Activated CD4-positive, alpha-beta T cell treated with anti-CD3 and anti-CD28 coated beads for 36 hours (primary cell): ENCODE data around the gene SMAD9. TPM values are rescaled to one million over a fixed set of nuclear protein-coding genes. Genes with fewer than 3 reads are reported as not detected.

Source experiments
- ATAC-seq: fragments of 200-7000 bp; cut with Tn5 transposase; one replicate; pipeline ENCODE4 v1.10.0; 2021; ENCODE audit warnings: mild to moderate bottlenecking, moderate library complexity
- CTCF ChIA-PET: fragments of 350-600 bp; sonication (Branson Sonifier 250); formaldehyde crosslinking; loops from one replicate; lab custom pipeline; 2021; ENCODE audit warnings: antibody characterized with exemption; lab: Charles Lee
- POLR2A ChIA-PET: fragments of 350-600 bp; sonication (Branson Sonifier 250); formaldehyde crosslinking; loops from one replicate; lab custom pipeline; 2021; ENCODE audit warnings: antibody characterized with exemption, inconsistent platforms; lab: Charles Lee
- DNase-seq: peaks from one replicate; pipeline ENCODE4 v3.0.0-alpha.2; 2020
- H3K27ac Mint-ChIP-seq: one replicate; pipeline ENCODE4 v1.8.0; 2021; ENCODE audit warnings: mixed read lengths
- H3K27me3 Mint-ChIP-seq: one replicate; pipeline ENCODE4 v1.8.0; 2021; ENCODE audit warnings: mixed read lengths
- H3K36me3 Mint-ChIP-seq: one replicate; pipeline ENCODE4 v1.8.0; 2021; ENCODE audit warnings: low read depth, mixed read lengths
- H3K4me1 Mint-ChIP-seq: one replicate; pipeline ENCODE4 v1.8.0; 2021; ENCODE audit warnings: mixed read lengths
- H3K4me3 Mint-ChIP-seq: one replicate; pipeline ENCODE4 v1.8.0; 2021; ENCODE audit warnings: mild to moderate bottlenecking, moderate library complexity, mixed read lengths
- H3K9me3 Mint-ChIP-seq: one replicate; pipeline ENCODE4 v1.8.0; 2021; ENCODE audit warnings: low read depth, mixed read lengths
- intact Hi-C, 2 experiments: fragments of 100-400 bp; cut with DNase I in 1 of 2; cut with micrococcal nuclease in 1 of 2; formaldehyde crosslinking; loops; one replicate each; pipeline versions ENCODE4 v1.14.2 to v1.15.1; 2022 to 2024; cut with DNase I, micrococcal nuclease
- total RNA-seq, 2 experiments: library from RNA; stranded (reverse); gene quantifications; one replicate each; pipeline ENCODE4 v1.2.3, GENCODE V29; 2021

SMAD9 gene
- total RNA-seq, 2 experiments from 2014 or later: 0.14 to 0.18 TPM

DNA sequence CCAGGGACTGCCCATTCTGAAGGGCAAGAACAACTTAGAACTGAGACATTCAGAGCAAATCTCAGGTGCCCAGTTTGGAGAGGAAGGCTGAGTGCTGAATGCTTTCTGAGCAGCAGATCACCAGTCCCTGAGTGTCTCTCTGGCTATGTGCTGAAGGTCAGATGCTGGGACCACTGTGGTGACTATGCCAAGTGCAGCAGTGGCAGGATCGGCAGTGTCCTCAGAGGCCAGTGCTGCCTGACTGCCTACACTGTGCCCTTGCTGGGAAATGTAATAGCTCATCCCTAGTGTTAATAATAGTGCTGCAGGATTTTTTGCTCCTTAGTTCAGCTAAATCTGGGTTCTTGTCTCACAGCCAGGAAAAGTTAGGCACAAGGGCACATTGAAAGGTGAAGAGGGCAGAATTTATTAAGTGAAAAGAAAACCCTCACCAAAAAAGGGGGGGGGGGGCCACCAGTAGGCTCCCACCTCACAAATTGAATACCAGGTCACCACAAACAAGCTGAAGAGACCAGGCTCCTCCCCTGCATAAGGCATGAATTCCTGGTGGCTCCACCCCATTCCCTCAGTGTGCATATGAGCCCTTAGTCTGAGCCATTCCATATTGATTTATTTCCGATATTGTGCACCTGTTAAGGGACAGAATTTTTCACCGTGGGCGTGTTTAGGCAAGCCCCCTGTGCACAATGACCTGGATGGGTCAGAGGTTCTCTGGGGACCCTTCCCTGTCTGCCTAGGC, 82.5 kb downstream of the SMAD9 start:
- CTCF ChIA-PET: interaction anchor here (0.5 kb wide), 1 partner anchor 287 kb away, joined by 3 read pairs; no protein-coding TSS in a partner anchor
- DNase-seq (no peak), ATAC-seq (no peak)
- no peaks in the 10 kb centered on the region for H3K27me3 Mint-ChIP-seq
- POLR2A ChIA-PET: interaction anchor here (0.6 kb wide), 1 partner anchor 138 kb away, joined by 3 read pairs; no protein-coding TSS in a partner anchor
- H3K27ac Mint-ChIP-seq: no peak overlapping the region
- H3K36me3 Mint-ChIP-seq: peaks cover 2% of the 10 kb centered on the region
- no peaks in the 10 kb centered on the region for H3K9me3 Mint-ChIP-seq
- H3K4me3 Mint-ChIP-seq: no peak overlapping the region
- H3K4me1 Mint-ChIP-seq: peaks cover 5% of the 10 kb centered on the region
- intact Hi-C loops: no loop called here

GRCh38 chr13:36834299-36834698, 85.7 kb downstream of the SMAD9 start:
- Mint-ChIP-seq H3K4me3 (no peak overlapping the region), H3K27ac (no peak overlapping the region), H3K9me3 (no peaks in the 10 kb centered on the region), H3K4me1 (peaks cover 5% of the 10 kb centered on the region), H3K36me3 (peaks cover 6% of the 10 kb centered on the region), H3K27me3 (no peaks in the 10 kb centered on the region)
- intact Hi-C loops: loop anchor here in 1 of 2 experiments (2.0 kb wide), 1 partner anchor 13 kb away; no protein-coding TSS in a partner anchor
- ChIA-PET POLR2A (interaction anchor here (0.5 kb wide), 1 partner anchor 9 kb away, joined by 5 read pairs; no protein-coding TSS in a partner anchor), CTCF (no interaction called here)
- ATAC-seq (peak; percentile 98), DNase-seq (no peak)

DNA sequence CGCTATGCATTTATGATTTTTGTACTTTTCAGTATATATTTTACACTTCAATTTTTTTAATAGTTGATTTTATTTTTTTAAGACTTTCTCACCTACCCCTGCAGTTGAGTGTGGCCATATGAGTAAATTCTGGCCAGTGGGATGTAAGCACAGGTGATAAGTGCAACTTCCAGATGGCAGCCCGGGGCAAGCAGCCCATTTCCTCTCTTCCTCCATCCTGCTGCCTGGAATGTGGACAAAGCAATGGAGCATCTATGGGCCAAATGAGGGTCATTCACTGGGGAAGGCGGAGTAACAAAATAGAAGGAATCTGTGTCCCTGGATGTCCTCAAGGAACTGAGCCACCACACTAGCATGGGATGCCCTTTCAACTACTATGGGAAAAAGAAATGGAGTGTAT, 88.7 kb downstream of the SMAD9 start:
- ATAC-seq (no peak), DNase-seq (no peak)
- CTCF ChIA-PET: no interaction called here
- H3K4me3 Mint-ChIP-seq: no peak overlapping the region
- peaks cover 21% of the 10 kb centered on the region for H3K36me3 Mint-ChIP-seq
- H3K27me3 Mint-ChIP-seq: no peaks in the 10 kb centered on the region
- H3K4me1 Mint-ChIP-seq: peaks cover 5% of the 10 kb centered on the region
- intact Hi-C loops: no loop called here
- no peaks in the 10 kb centered on the region for H3K9me3 Mint-ChIP-seq
- H3K27ac Mint-ChIP-seq: no peak overlapping the region
- POLR2A ChIA-PET: no interaction called here

GRCh38 chr13:36829753-36830152, 90.3 kb downstream of the SMAD9 start:
- peak overlapping the region; percentile 13 for H3K27ac Mint-ChIP-seq
- no peak overlapping the region for H3K4me3 Mint-ChIP-seq
- DNase-seq (no peak), ATAC-seq (no peak)
- POLR2A ChIA-PET: interaction anchor here (0.9 kb wide), 1 partner anchor 154 kb away, joined by 3 read pairs; no protein-coding TSS in a partner anchor
- CTCF ChIA-PET: interaction anchor here (0.7 kb wide), 1 partner anchor 18 kb away, joined by 3 read pairs; no protein-coding TSS in a partner anchor
- H3K4me1 Mint-ChIP-seq: peaks cover 4% of the 10 kb centered on the region
- no peaks in the 10 kb centered on the region for H3K9me3 Mint-ChIP-seq
- H3K27me3 Mint-ChIP-seq: no peaks in the 10 kb centered on the region
- peaks cover 25% of the 10 kb centered on the region for H3K36me3 Mint-ChIP-seq
- intact Hi-C loops: no loop called here

GRCh38 chr13:36822785-36823184, 97.3 kb downstream of the SMAD9 start:
- Mint-ChIP-seq H3K27me3 (no peaks in the 10 kb centered on the region), H3K9me3 (no peaks in the 10 kb centered on the region), H3K4me1 (peaks cover 49% of the 10 kb centered on the region), H3K27ac (no peak overlapping the region), H3K4me3 (no peak overlapping the region), H3K36me3 (peaks cover 23% of the 10 kb centered on the region)
- ChIA-PET POLR2A (no interaction called here), CTCF (no interaction called here)
- DNase-seq: no peak
- intact Hi-C loops: loop anchor here in 1 of 2 experiments (5.0 kb wide), 1 partner anchor 475 kb away; the partner anchor contains the start of gene SPART
- no peak for ATAC-seq

- Mint-ChIP-seq H3K4me3 (peak overlapping the region; percentile 85), H3K27me3 (peaks cover 3% of the 10 kb centered on the region), H3K4me1 (peaks cover 52% of the 10 kb centered on the region), H3K36me3 (peaks cover 18% of the 10 kb centered on the region), H3K27ac (peak overlapping the region; percentile 90), H3K9me3 (no peaks in the 10 kb centered on the region)
- ChIA-PET CTCF (no interaction called here), POLR2A (no interaction called here)
- intact Hi-C loops: loop anchor here (2.0 to 5.0 kb wide), 3 partner anchors 15 to 473 kb away; partner anchors contain the start of genes ALG5 (in 1 of the 2) and SPART (in 1 of the 2)
- ATAC-seq: peak; percentile 53
- DNase-seq: no peak
Measured at GRCh38 chr13:36820222-36820621, 99.8 kb downstream of the SMAD9 start.

DNA sequence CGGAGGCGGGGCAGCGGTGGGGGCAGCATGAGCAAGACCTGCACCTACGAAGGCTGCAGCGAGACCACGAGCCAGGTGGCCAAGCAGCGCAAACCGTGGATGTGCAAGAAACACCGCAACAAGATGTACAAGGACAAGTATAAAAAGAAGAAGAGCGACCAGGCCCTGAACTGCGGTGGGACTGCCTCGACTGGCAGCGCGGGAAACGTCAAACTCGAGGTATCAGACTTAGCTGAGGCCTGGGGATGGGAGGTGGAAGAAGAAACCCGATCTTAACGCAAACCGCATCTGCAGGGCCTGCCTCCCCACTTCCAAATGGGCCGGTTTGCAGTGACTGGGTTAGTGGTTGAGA, 100.3 kb downstream of the SMAD9 start:
- DNase-seq (peak; percentile 62), ATAC-seq (peak; percentile 24)
- intact Hi-C loops: loop anchor here (1.0 to 5.0 kb wide), 11 partner anchors 15 to 1528 kb away; partner anchors contain the start of genes SPART (in 2 of the 2), ALG5 (in 1 of the 2), CCDC169 (in 1 of the 2) and CCNA1 (in 1 of the 2)
- ChIA-PET CTCF (interaction anchor here (0.7 kb wide), 1 partner anchor 245 kb away, joined by 3 read pairs; no protein-coding TSS in a partner anchor), POLR2A (no interaction called here)
- H3K4me1 Mint-ChIP-seq: peaks cover 50% of the 10 kb centered on the region
- H3K36me3 Mint-ChIP-seq: peaks cover 15% of the 10 kb centered on the region
- peaks cover 3% of the 10 kb centered on the region for H3K27me3 Mint-ChIP-seq
- H3K4me3 Mint-ChIP-seq: peak overlapping the region; percentile 85
- peak overlapping the region; percentile 90 for H3K27ac Mint-ChIP-seq
- no peaks in the 10 kb centered on the region for H3K9me3 Mint-ChIP-seq

DNA sequence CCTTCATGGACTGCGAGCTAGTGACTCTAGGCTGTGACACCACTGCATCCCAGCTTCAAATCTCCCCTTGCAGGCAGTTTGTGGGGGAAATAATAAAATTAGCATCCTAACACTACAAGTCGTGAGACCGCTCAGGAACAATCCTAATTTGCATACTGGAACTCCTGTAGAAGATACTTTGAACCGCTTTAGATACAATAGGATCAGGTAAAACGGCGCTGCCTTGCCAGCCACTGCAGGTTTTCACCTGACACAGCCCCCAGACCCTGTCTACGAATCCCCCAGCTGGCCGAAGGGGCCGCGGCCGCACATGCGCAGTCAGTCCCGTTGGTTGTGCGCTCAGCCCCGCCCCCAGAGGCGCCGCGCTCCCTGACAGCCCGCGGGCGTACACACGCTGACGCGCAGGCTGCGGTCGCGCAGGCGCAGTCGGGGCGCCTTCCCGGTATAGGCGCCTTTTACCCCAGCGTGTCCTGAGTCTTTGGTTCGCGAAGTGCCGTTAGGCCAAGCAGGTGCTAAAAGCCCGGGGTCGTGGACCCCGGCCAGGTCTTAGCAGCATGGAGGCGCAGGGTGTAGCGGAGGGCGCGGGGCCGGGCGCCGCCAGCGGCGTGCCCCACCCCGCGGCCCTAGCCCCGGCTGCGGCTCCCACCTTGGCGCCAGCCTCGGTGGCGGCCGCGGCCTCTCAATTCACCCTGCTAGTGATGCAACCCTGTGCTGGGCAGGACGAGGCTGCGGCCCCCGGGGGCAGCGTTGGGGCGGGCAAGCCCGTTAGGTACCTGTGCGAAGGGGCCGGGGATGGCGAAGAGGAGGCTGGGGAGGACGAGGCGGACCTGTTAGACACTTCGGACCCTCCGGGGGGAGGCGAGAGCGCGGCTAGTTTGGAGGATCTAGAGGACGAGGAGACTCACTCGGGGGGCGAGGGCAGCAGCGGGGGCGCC, 101.0 kb downstream of the SMAD9 start, which contains the start of gene RFXAP:
RFXAP (plus strand) TSS at position 419 of the 935 bp plus-strand sequence; CDS start at position 555, 136 bp downstream.
- DNase-seq (peak; percentile 95), ATAC-seq (peak; percentile 92)
- ChIA-PET CTCF (interaction anchor here (0.7 kb wide), 1 partner anchor 244 kb away, joined by 3 read pairs; no protein-coding TSS in a partner anchor), POLR2A (no interaction called here)
- Mint-ChIP-seq H3K4me1 (peaks cover 45% of the 10 kb centered on the region), H3K4me3 (peak within 1 kb of the TSS; percentile 85), H3K36me3 (peaks cover 15% of the 10 kb centered on the region), H3K27ac (peak within 1 kb of the TSS; percentile 90), H3K27me3 (peaks cover 8% of the 10 kb centered on the region), H3K9me3 (no peaks in the 10 kb centered on the region)
- intact Hi-C loops: loop anchor here in 1 of 2 experiments (1.0 to 5.0 kb wide), 8 partner anchors 163 to 1528 kb away; partner anchors contain the start of genes CCDC169, CCNA1, EXOSC8 and SPART

DNA sequence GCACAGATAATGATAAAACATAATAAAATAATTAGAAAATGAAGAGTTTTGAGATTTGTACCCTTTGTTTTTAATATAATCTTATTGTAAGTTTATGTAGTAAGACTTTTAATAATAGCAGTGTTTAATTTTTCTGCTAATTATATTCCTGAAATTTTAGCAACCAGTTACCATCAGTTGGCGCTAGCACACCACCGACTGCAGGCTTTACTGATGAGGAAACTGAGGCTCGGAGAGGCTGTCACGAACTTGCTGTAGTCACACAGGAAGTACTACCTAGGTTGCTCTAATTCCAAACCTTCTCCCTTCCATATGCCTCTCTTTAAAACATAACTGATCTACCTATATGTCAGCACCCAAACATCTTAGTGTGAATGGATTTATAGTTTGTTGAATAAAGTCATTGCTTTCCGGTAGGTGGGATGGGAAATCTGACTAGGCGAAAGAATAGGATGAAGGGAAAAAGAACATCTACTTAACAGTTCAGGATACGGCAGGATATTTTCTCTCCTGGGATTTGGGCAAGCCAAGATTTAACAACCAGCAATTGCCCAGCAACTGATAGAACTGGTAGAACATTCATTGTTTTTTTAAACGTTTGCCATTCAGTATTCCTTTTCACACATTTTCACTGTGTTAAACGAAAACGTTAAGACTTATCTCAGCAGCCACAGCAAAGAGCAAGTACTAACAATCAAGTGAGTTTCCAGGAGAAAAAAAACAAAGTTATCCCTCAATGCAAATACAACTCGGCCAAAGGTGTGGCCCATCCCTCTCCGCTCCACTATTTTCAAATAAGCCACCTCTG, 101.8 kb downstream of the SMAD9 start:
- CTCF ChIA-PET: no interaction called here
- peak overlapping the region; percentile 85 for H3K4me3 Mint-ChIP-seq
- POLR2A ChIA-PET: no interaction called here

DNA sequence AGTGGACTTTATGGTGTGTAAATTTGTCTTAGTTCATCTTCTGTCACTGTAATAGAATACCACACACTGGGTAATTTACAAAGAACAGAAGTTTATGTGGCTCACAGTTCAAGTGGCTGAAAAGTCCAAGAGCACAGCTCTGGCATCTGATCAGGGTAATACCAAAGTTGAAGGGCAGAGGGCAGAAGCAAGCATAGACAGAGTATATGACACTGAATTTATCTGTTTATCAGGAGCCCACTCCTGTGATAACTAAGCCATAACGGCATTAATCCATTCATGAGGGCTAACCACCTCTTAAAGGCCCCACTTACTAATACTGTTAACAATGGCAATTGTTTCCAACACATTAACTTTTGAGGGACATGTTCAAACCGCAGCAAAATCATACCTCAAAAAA, 105.0 kb downstream of the SMAD9 start:
- POLR2A ChIA-PET: no interaction called here
- no peak overlapping the region for H3K4me3 Mint-ChIP-seq
- CTCF ChIA-PET: interaction anchor here (0.7 to 1.2 kb wide), 5 partner anchors 13 to 446 kb away, joined by 3 to 6 read pairs (median 3); no protein-coding TSS in a partner anchor
- no peaks in the 10 kb centered on the region for H3K36me3 Mint-ChIP-seq
- intact Hi-C loops: loop anchor here in 1 of 2 experiments (5.0 kb wide), 5 partner anchors 167 to 1532 kb away; partner anchors contain the start of genes CCDC169, CCNA1 and UFM1
- H3K27ac Mint-ChIP-seq: no peak overlapping the region
- peaks cover 12% of the 10 kb centered on the region for H3K4me1 Mint-ChIP-seq
- H3K9me3 Mint-ChIP-seq: no peaks in the 10 kb centered on the region
- ATAC-seq: no peak
- DNase-seq: peak; percentile 20
- H3K27me3 Mint-ChIP-seq: peaks cover 17% of the 10 kb centered on the region

More for the DNA sequence above, 101.8 kb downstream of the SMAD9 start:
- peaks cover 8% of the 10 kb centered on the region for H3K27me3 Mint-ChIP-seq
- peaks cover 13% of the 10 kb centered on the region for H3K36me3 Mint-ChIP-seq
- H3K27ac Mint-ChIP-seq: peak overlapping the region; percentile 82
- no peaks in the 10 kb centered on the region for H3K9me3 Mint-ChIP-seq
- ATAC-seq: no peak
- H3K4me1 Mint-ChIP-seq: peaks cover 38% of the 10 kb centered on the region
- intact Hi-C loops: loop anchor here in 1 of 2 experiments (5.0 kb wide), 5 partner anchors 164 to 1529 kb away; partner anchors contain the start of genes CCDC169, CCNA1 and UFM1
- no peak for DNase-seq
